Measurements from ENCODE around the gene GFOD1.

GFOD1 gene

GRCh38 chr6:13488896-13489237 is 1.5 kb upstream of the GFOD1 start:
- H3K4me1 ChIP-seq, result peaks cover 5% of the 10 kb centered on the region
- no peak overlapping the region for H3K27ac ChIP-seq
- H3K4me2 ChIP-seq (ENCODE audit: low read length), result no peak overlapping the region
- H3K27me3 ChIP-seq (ENCODE audit: control insufficient read depth, insufficient read depth, low read length), result no peaks in the 10 kb centered on the region
- H3K79me2 ChIP-seq, result peaks cover 3% of the 10 kb centered on the region
- H2AFZ ChIP-seq, result no peak overlapping the region
- no peak for TF ChIP-seq CTCF (IDR thresholded peaks at IDR 0.05)
- H3K4me3 ChIP-seq (ENCODE audit: low read depth, low read length), result no peak overlapping the region
- H3K9ac ChIP-seq, result no peak overlapping the region
- H3K36me3 ChIP-seq (ENCODE audit: control insufficient read depth, insufficient read depth, low read length), result no peaks in the 10 kb centered on the region
- H3K9me3 ChIP-seq (ENCODE audit: control insufficient read depth, low read length), result no peaks in the 10 kb centered on the region

GRCh38 chr6:13488015-13488895 is 855 bp upstream of the GFOD1 start:
- peak overlapping the region; percentile 13 for H3K27ac ChIP-seq

GRCh38 chr6:13486679-13487121 is 700 bp downstream of the GFOD1 start:
- Histone ChIP-seq H3K36me3 (ENCODE audit: control insufficient read depth, insufficient read depth, low read length) (no peaks in the 10 kb centered on the region), H3K4me2 (ENCODE audit: low read length) (peak overlapping the region; percentile 91), H3K9me3 (ENCODE audit: control insufficient read depth, low read length) (no peaks in the 10 kb centered on the region), H3K79me2 (peaks cover 6% of the 10 kb centered on the region), H3K27ac (peak overlapping the region; percentile 77), H2AFZ (peak overlapping the region; percentile 88), H3K4me3 (ENCODE audit: low read depth, low read length) (peak overlapping the region; percentile 61), H3K27me3 (ENCODE audit: control insufficient read depth, insufficient read depth, low read length) (no peaks in the 10 kb centered on the region), H3K4me1 (peaks cover 5% of the 10 kb centered on the region), H3K9ac (no peak overlapping the region)
- no peak for TF ChIP-seq CTCF (IDR thresholded peaks at IDR 0.05)

More at GRCh38 chr6:13488015-13488895, 855 bp upstream of the GFOD1 start:
- no peak overlapping the region for H3K9ac ChIP-seq
- no peaks in the 10 kb centered on the region for H3K27me3 ChIP-seq (ENCODE audit: control insufficient read depth, insufficient read depth, low read length)
- peak overlapping the region; percentile 92 for H2AFZ ChIP-seq
- peak overlapping the region; percentile 63 for H3K4me3 ChIP-seq (ENCODE audit: low read depth, low read length)
- H3K4me1 ChIP-seq, result peaks cover 5% of the 10 kb centered on the region
- TF ChIP-seq CTCF (IDR thresholded peaks at IDR 0.05), result no peak
- no peaks in the 10 kb centered on the region for H3K36me3 ChIP-seq (ENCODE audit: control insufficient read depth, insufficient read depth, low read length)
- H3K79me2 ChIP-seq, result peaks cover 3% of the 10 kb centered on the region
- H3K9me3 ChIP-seq (ENCODE audit: control insufficient read depth, low read length), result no peaks in the 10 kb centered on the region
- H3K4me2 ChIP-seq (ENCODE audit: low read length), result peak overlapping the region; percentile 95

- Histone ChIP-seq H3K4me2 (ENCODE audit: low read length) (peak overlapping the region; percentile 91), H2AFZ (peak overlapping the region; percentile 88), H3K36me3 (ENCODE audit: control insufficient read depth, insufficient read depth, low read length) (no peaks in the 10 kb centered on the region), H3K27me3 (ENCODE audit: control insufficient read depth, insufficient read depth, low read length) (no peaks in the 10 kb centered on the region), H3K27ac (peak overlapping the region; percentile 77), H3K4me3 (ENCODE audit: low read depth, low read length) (peak overlapping the region; percentile 61), H3K9ac (no peak overlapping the region), H3K4me1 (peaks cover 5% of the 10 kb centered on the region), H3K9me3 (ENCODE audit: control insufficient read depth, low read length) (no peaks in the 10 kb centered on the region), H3K79me2 (peaks cover 6% of the 10 kb centered on the region)
- TF ChIP-seq CTCF (IDR thresholded peaks at IDR 0.05), result no peak
These were observed 1.4 kb downstream of the GFOD1 start for GRCh38 chr6:13485923-13486562.
